ENCODE measurements around the gene PIGS. TPM values are rescaled to one million over a fixed set of nuclear protein-coding genes. Genes with fewer than 3 reads are reported as not detected.

Gene PIGS
- total and polyA plus RNA-seq, 7 donors = 17.2 to 66.3 (median 33.7) TPM

DNA sequence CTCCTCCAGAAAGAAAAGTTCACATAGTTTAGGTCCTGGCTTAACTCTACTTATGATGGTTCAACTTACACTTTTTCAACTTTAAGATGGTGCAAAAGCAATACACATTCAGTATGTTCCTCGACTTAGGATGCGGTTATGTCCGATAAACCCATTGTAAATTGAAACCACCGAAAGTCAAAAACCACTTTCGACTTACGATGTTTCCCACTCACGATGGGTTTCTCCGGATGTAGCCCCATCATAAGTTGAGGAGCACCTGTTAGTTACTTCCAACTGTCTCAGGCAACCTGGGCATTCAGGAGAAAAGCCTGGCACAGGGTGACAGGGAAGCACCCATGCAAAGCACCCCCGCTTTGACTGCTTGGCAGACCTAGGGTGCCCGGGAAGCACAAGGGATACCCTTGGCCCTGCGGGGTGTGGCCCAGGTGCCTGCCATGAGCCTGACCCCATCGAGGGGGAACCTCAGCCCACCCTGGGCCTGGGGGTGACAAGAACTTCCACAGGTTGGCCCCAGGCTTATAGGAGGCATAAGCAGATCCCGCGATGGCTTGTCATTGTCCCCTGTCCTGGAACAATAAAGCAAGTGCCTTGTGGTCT, 32.9 kb downstream of the PIGS start:
- no peaks in the 10 kb centered on the region for H3K36me3 ChIP-seq
- H3K4me3 ChIP-seq = no peak overlapping the region
- TF ChIP-seq POLR2AphosphoS5 (IDR thresholded peaks at IDR 0.05) = no peak
- no peak for TF ChIP-seq EP300 (IDR thresholded peaks at IDR 0.05)
- no peak for TF ChIP-seq POLR2A (IDR thresholded peaks at IDR 0.05)
- TF ChIP-seq, protein P1, sequence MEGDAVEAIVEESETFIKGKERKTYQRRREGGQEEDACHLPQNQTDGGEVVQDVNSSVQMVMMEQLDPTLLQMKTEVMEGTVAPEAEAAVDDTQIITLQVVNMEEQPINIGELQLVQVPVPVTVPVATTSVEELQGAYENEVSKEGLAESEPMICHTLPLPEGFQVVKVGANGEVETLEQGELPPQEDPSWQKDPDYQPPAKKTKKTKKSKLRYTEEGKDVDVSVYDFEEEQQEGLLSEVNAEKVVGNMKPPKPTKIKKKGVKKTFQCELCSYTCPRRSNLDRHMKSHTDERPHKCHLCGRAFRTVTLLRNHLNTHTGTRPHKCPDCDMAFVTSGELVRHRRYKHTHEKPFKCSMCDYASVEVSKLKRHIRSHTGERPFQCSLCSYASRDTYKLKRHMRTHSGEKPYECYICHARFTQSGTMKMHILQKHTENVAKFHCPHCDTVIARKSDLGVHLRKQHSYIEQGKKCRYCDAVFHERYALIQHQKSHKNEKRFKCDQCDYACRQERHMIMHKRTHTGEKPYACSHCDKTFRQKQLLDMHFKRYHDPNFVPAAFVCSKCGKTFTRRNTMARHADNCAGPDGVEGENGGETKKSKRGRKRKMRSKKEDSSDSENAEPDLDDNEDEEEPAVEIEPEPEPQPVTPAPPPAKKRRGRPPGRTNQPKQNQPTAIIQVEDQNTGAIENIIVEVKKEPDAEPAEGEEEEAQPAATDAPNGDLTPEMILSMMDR (IDR thresholded peaks at IDR 0.05) = no peak
- H3K27ac ChIP-seq = no peak overlapping the region
- H3K9me3 ChIP-seq = no peaks in the 10 kb centered on the region
- intact Hi-C loops (cut with DNase I) = no loop called here
- DNase-seq = no peak
- WGBS, 2 donors = 91 to 92% methylated on average over 14 of the region's 14 CpGs
- no peaks in the 10 kb centered on the region for H3K27me3 ChIP-seq
- no peaks in the 10 kb centered on the region for H3K4me1 ChIP-seq

DNA sequence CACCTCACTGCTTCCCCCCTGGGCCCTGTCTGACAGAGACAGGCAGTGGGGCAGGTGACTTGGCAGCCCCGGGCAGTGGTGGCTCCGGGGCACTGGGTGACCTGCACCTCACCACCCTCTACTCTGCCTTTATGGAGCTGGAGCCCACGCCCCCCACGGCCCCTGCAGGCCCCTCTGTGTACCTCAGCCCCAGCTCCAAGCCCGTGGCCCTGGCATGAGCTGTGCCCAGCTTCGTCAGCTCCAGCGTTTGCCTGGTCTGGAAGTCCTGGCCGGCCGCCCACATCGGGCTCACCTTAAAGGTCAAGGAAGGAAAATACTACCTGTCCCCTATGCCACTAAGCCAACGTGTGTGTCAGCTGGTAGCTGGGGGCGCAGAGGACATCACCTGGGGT, 34.1 kb downstream of the PIGS start:
- Histone ChIP-seq H3K27ac (no peak overlapping the region), H3K4me3 (no peak overlapping the region), H3K4me1 (no peaks in the 10 kb centered on the region), H3K9me3 (no peaks in the 10 kb centered on the region), H3K27me3 (no peaks in the 10 kb centered on the region), H3K36me3 (no peaks in the 10 kb centered on the region)
- intact Hi-C loops (cut with DNase I) = no loop called here
- no peak for TF ChIP-seq POLR2AphosphoS5 (IDR thresholded peaks at IDR 0.05)
- no peak for DNase-seq
- WGBS, 2 donors = 46 to 81% methylated on average over 12 of the region's 12 CpGs

DNA sequence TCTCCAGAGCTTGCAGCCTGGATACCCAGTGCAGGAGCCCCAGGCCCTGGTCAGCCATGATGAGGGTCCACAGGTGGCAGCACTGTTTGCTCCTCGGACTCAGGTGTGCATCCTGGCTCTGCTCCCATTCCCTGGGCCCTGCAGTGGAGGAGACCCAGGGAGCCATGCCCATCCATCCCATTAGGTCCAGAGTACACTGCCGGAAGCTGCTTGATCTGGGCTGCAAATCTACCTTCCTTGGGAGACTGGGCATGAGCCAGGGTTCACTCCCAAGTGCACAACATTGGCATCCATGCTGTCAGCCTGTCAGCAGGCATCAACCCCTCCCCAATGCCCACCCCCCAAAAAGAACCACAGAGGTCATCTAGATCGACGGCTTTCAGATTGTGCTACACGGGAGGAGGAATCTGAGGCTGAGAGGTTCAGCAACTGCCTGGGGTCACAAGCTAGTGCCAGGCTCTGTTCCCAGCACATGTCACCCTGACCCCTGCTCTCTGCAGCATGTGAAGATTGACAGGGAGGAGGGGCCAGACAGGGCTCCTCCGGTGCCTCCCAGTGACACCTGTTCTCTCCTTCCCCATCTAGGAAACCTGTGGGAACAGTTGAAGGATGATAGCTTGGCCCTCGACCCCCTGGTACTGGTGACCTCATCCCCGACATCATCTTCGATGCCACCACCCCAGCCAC, 34.6 kb downstream of the PIGS start:
- Histone ChIP-seq H3K27me3 (no peaks in the 10 kb centered on the region), H3K4me1 (no peaks in the 10 kb centered on the region), H3K9me3 (no peaks in the 10 kb centered on the region), H3K36me3 (no peaks in the 10 kb centered on the region), H3K4me3 (no peak overlapping the region), H3K27ac (no peak overlapping the region)
- intact Hi-C loops (cut with DNase I) = no loop called here
- 16 to 68% methylated on average over 9 of the region's 9 CpGs for WGBS, 2 donors
- no peak for DNase-seq
- TF ChIP-seq POLR2A (IDR thresholded peaks at IDR 0.05) (no peak), EP300 (IDR thresholded peaks at IDR 0.05) (no peak), POLR2AphosphoS5 (IDR thresholded peaks at IDR 0.05) (no peak)
- TF ChIP-seq, protein P1 (IDR thresholded peaks at IDR 0.05) = no peak

DNA sequence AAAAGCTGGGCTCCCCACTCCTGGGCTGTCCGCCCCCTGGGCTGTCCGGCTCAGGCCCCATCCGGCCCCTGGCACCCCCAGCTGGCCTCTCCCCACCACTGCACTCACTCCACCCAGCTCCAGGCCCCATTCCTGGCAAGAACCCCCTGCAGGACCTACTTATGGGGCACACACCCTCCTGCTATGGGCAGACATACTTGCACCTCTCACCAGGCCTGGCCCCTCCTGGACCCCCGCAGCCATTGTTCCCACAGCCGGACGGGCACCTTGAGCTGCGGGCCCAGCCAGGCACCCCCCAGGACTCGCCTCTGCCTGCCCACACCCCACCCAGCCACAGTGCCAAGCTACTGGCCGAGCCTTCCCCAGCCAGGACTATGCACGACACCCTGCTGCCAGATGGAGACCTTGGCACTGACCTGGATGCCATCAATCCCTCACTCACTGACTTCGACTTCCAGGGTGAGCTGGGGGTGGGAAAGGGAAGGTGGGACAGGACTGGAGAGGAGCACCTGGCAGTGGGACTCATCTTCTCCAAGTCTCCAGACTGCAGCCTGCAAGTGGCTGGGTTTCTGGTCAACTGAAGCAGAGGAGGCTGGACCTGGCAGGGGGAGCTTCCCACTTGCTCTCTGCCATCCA, 36.5 kb downstream of the PIGS start:
- peaks cover 0 to 5% (median 0%) of the 10 kb centered on the region in 3 donors for H3K27me3 ChIP-seq
- H3K36me3 ChIP-seq = no peaks in the 10 kb centered on the region
- H3K4me1 ChIP-seq = no peaks in the 10 kb centered on the region
- DNase-seq = no peak
- intact Hi-C loops (cut with DNase I) = no loop called here
- H3K27ac ChIP-seq = no peak overlapping the region
- H3K4me3 ChIP-seq = no peak overlapping the region
- TF ChIP-seq POLR2AphosphoS5 (IDR thresholded peaks at IDR 0.05) (no peak), EP300 (IDR thresholded peaks at IDR 0.05) (no peak), POLR2A (IDR thresholded peaks at IDR 0.05) (no peak)
- TF ChIP-seq, protein P1 (IDR thresholded peaks at IDR 0.05) = no peak
- no peaks in the 10 kb centered on the region for H3K9me3 ChIP-seq
- WGBS, 2 donors = 90 to 92% methylated on average over 11 of the region's 11 CpGs

DNA sequence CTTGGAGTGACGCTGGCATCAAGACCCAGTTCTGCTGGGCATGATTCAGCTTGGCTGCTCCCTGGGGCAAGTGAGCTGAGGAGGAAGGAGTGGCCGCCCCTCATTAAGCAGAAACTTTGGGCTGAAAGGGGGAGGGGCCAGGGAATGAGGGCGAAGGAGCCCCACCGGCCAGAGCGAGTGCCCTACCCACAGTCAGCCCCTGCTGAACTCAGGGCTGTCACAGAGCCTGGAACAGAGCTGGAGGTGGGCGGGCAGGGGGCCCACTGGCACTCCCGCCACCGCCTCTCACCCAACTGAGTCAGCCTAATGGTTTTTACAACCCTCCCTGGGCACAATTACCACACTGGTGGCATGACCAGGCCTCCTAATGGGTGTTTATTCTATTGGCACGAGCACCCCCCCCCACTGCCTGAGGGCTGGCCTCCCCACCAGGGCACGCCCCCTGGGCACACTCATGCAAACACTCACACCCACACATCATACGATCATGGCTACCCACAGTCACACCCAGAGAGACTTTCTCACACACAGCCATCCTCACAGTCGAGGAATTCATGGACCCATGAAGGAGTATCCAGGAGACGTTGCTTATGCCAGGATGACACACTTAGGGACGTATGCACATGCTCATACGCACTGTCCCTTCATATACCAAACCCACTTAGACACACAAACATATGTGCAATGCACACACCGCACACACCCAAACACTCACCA, 38.1 kb downstream of the PIGS start:
- intact Hi-C loops (cut with DNase I) = no loop called here
- Histone ChIP-seq H3K27me3 (peaks cover 0 to 5% (median 0%) of the 10 kb centered on the region in 3 donors), H3K9me3 (no peaks in the 10 kb centered on the region), H3K36me3 (no peaks in the 10 kb centered on the region), H3K4me1 (no peaks in the 10 kb centered on the region), H3K27ac (no peak overlapping the region), H3K4me3 (no peak overlapping the region)
- no peak for DNase-seq
- TF ChIP-seq POLR2A (IDR thresholded peaks at IDR 0.05) (no peak), EP300 (IDR thresholded peaks at IDR 0.05) (no peak), POLR2AphosphoS5 (IDR thresholded peaks at IDR 0.05) (no peak)
- TF ChIP-seq, protein P1 (IDR thresholded peaks at IDR 0.05) = no peak
- 26 to 69% methylated on average over 16 of the region's 16 CpGs for WGBS, 2 donors

Data from sigmoid colon (tissue), 7 donors.